Transverse colon (tissue), 4 donors: ENCODE data around the gene AEN. TPM values are rescaled to one million over a fixed set of nuclear protein-coding genes. Genes with fewer than 3 reads are reported as not detected.

Source experiments
- DNase-seq: peaks from one replicate; pipeline ENCODE4 v3.0.0-alpha.2; 2019
- H3K27ac ChIP-seq, 4 donors: fragments of 200-600 bp; sonication (generic); 2 replicates each; pipeline ENCODE4 v1.5.1; 2016 to 2018; ENCODE audit warnings: inconsistent platforms in 4 of 4
- H3K27me3 ChIP-seq: fragments of 200-600 bp; sonication (generic); 2 replicates; pipeline ENCODE4 v1.5.1; 2017; ENCODE audit warnings: inconsistent platforms
- H3K36me3 ChIP-seq, 4 donors: fragments of 200-600 bp; sonication (generic); 2 replicates each; pipeline ENCODE4 v1.5.1; 2017 to 2019; ENCODE audit warnings: inconsistent platforms in 4 of 4
- H3K4me1 ChIP-seq, 4 donors: fragments of 200-600 bp; sonication (generic); 2 replicates each; pipeline ENCODE4 v1.5.1; 2017 to 2020; ENCODE audit warnings: inconsistent platforms in 4 of 4
- H3K4me3 ChIP-seq, 4 donors: fragments of 200-600 bp; sonication (generic); 1 replicate in 1 of 4; 2 replicates in 3 of 4; pipeline versions ENCODE4 v1.5.1 to v1.6.1; 2017 to 2019; ENCODE audit warnings: inconsistent platforms in 4 of 4
- H3K9me3 ChIP-seq, 2 donors: fragments of 200-600 bp; sonication (generic); 2 replicates each; pipeline ENCODE4 v1.5.1; 2017 to 2019; ENCODE audit warnings: inconsistent platforms in 2 of 2
- EP300 ChIP-seq: sonication (generic); formaldehyde crosslinking; IDR thresholded peaks from one replicate; pipeline ENCODE4 v1.6.1; 2017; ENCODE audit warnings: antibody characterized with exemption, low read depth
- POLR2A ChIP-seq: fragments of 450-650 bp; IDR thresholded peaks from one replicate; pipeline ENCODE4 v1.6.1; 2016; ENCODE audit warnings: antibody characterized with exemption, mild to moderate bottlenecking, moderate library complexity
- POLR2AphosphoS5 ChIP-seq, 3 donors: sonication (generic); formaldehyde crosslinking; IDR thresholded peaks; one replicate each; pipeline ENCODE4 v1.6.1; 2016; ENCODE audit warnings: antibody characterized with exemption in 3 of 3
- WGBS, 2 donors: methylation state at CpG; one replicate each; pipeline ENCODE4 v1.1.5; 2018; ENCODE audit warnings: low coverage in 1 of 2; 5-methylcytosine and 5-hydroxymethylcytosine counted together
- in situ Hi-C, 4 donors: fragments of 200-750 bp; cut with MboI; loops; one replicate each; pipeline versions ENCODE4 v1.15.0 to v1.15.1; 2017; ENCODE audit warnings: low sequenced_read_pairs in 3 of 4, low pct_ligation_motif_present in 1 of 4, low pct_unique_long_range_greater_than_20kb in 1 of 4
- intact Hi-C: fragments of 100-400 bp; cut with DNase I; formaldehyde crosslinking; loops from one replicate; pipeline ENCODE4 v1.15.1; 2023; ENCODE audit warnings: low total_unique reads
- total RNA-seq, 4 donors: library from RNA; depleted of rRNA; stranded (reverse); fragments of >200 nt; gene quantifications; one replicate each; pipeline ENCODE4 v1.1.0, GENCODE V29; 2016
- TF ChIP-seq, protein P1 (sequence below), 5 experiments: fragments of 200-600 bp in 3 of 5; fragments of 450-650 bp in 2 of 5; sonication (generic) in 3 of 5; IDR thresholded peaks; 1 replicate in 2 of 5; 2 replicates in 3 of 5; pipeline ENCODE4 v1.5.1; 2016 to 2017; ENCODE audit warnings: antibody characterized with exemption in 5 of 5, inconsistent platforms in 3 of 5, mild to moderate bottlenecking in 2 of 5, moderate library complexity in 1 of 5

AEN gene
- total RNA-seq, 4 donors from 2014 or later: 1.5 to 22.7 (median 8.7) TPM

DNA sequence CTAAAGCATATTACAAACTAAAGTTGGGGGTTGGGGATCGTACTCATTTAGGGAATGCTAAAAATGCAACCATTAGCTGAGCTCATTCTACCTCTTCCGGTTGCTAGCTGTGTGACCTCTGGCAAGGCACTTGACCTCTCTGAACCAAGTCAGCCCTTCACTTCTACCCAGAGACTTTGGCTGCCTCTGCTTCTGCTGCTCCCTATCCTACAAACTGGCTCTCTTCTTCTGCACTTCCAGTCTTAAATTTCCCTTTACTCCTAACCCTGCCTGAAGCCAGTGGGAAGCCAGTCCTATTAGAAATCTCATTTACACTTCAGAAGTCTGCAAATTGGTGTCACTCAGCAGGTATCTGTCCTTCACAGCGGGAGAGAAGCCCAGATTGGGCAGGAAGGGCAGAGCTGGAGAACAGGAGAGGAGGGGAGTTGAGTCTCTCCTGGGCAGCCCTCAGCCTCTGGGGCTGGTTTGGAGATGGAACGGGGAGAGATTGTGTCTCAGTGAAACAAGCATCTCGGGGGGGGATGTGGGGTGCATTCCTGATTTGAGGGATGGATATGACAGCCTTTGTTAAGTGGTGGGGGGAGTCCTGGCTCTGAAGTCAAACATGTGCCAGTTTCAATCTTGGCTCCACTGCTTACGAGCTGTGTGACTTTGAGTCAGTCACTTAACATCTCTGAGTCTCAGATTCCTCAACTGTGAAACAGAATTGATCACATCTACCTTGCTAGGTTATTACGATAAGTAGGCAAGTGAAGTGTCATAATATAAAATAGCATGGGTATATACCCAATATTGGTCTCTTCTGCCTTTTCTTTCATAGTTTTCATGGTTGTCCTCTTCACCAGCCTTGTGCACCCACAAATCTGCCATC, 7.8 kb upstream of the AEN start:
- 54 to 92% methylated on average over 2 to 7 of the region's 7 CpGs for WGBS, 2 donors
- Histone ChIP-seq H3K9me3 (no peaks in the 10 kb centered on the region), H3K36me3 (no peaks in the 10 kb centered on the region), H3K4me1 (peaks cover 0 to 19% (median 6%) of the 10 kb centered on the region in 4 donors), H3K4me3 (no peak overlapping the region), H3K27me3 (peaks cover 25% of the 10 kb centered on the region), H3K27ac (no peak overlapping the region)
- intact Hi-C loops: no loop called here
- in situ Hi-C loops: loop anchor here in 3 of 4 donors (10.0 to 25.0 kb wide), 2 partner anchors 126 to 139 kb away; no protein-coding TSS in a partner anchor
- DNase-seq: no peak
- TF ChIP-seq, protein P1, sequence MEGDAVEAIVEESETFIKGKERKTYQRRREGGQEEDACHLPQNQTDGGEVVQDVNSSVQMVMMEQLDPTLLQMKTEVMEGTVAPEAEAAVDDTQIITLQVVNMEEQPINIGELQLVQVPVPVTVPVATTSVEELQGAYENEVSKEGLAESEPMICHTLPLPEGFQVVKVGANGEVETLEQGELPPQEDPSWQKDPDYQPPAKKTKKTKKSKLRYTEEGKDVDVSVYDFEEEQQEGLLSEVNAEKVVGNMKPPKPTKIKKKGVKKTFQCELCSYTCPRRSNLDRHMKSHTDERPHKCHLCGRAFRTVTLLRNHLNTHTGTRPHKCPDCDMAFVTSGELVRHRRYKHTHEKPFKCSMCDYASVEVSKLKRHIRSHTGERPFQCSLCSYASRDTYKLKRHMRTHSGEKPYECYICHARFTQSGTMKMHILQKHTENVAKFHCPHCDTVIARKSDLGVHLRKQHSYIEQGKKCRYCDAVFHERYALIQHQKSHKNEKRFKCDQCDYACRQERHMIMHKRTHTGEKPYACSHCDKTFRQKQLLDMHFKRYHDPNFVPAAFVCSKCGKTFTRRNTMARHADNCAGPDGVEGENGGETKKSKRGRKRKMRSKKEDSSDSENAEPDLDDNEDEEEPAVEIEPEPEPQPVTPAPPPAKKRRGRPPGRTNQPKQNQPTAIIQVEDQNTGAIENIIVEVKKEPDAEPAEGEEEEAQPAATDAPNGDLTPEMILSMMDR (IDR thresholded peaks at IDR 0.05): no peak
- TF ChIP-seq EP300 (no peak), POLR2AphosphoS5 (IDR thresholded peaks at IDR 0.05) (no peak), POLR2A (no peak)

GRCh38 chr15:88615303-88616107, 5.6 kb upstream of the AEN start:
- TF ChIP-seq POLR2AphosphoS5 (IDR thresholded peaks at IDR 0.05): peak in 1 of 3 donors; percentile 29
- TF ChIP-seq, protein P1 (IDR thresholded peaks at IDR 0.05): no peak
- TF ChIP-seq POLR2A: no peak
- WGBS, 2 donors: 52 to 80% methylated on average over 2 to 11 of the region's 11 CpGs
- no peaks in the 10 kb centered on the region for H3K36me3 ChIP-seq
- H3K4me1 ChIP-seq: peaks cover 0 to 20% (median 7%) of the 10 kb centered on the region in 4 donors
- H3K4me3 ChIP-seq: no peak overlapping the region
- intact Hi-C loops (no loop called here), in situ Hi-C loops (loop anchor here in 3 of 4 donors (10.0 to 25.0 kb wide), 2 partner anchors 128 to 141 kb away; no protein-coding TSS in a partner anchor)
- H3K27me3 ChIP-seq: peaks cover 6% of the 10 kb centered on the region
- H3K27ac ChIP-seq: peak overlapping the region; percentile 63 to 83 (median 72)
- DNase-seq: peak; percentile 74
- H3K9me3 ChIP-seq: no peaks in the 10 kb centered on the region

GRCh38 chr15:88616240-88616639, 4.9 kb upstream of the AEN start:
- in situ Hi-C loops: loop anchor here in 3 of 4 donors (10.0 to 25.0 kb wide), 2 partner anchors 129 to 141 kb away; no protein-coding TSS in a partner anchor
- WGBS, 2 donors: 89% methylated on average over 4 of the region's 4 CpGs; no CpG with 5 or more reads in 1 of the 2 donors
- no peak overlapping the region for H3K4me3 ChIP-seq
- no peaks in the 10 kb centered on the region for H3K9me3 ChIP-seq
- peak overlapping the region in 2 of 4 donors; percentile 75 to 83 for H3K27ac ChIP-seq
- H3K36me3 ChIP-seq: no peaks in the 10 kb centered on the region
- peaks cover 4 to 24% (median 9%) of the 10 kb centered on the region in 4 donors for H3K4me1 ChIP-seq
- intact Hi-C loops: no loop called here
- DNase-seq: no peak
- TF ChIP-seq POLR2AphosphoS5 (IDR thresholded peaks at IDR 0.05) (no peak), EP300 (no peak), POLR2A (no peak)
- TF ChIP-seq, protein P1 (IDR thresholded peaks at IDR 0.05): no peak
- no peaks in the 10 kb centered on the region for H3K27me3 ChIP-seq
